ENCODE measurements around the gene ELOA. TPM values are rescaled to one million over a fixed set of nuclear protein-coding genes. Genes with fewer than 3 reads are reported as not detected.
"Not testable (repeated sequence)": the region's sequence is repeated elsewhere in the genome, so short reads cannot be mapped to it uniquely, and the experiment has no call there.

Gene ELOA
- total RNA-seq, 1 donor from 2014 or later, result 16.8 TPM

DNA sequence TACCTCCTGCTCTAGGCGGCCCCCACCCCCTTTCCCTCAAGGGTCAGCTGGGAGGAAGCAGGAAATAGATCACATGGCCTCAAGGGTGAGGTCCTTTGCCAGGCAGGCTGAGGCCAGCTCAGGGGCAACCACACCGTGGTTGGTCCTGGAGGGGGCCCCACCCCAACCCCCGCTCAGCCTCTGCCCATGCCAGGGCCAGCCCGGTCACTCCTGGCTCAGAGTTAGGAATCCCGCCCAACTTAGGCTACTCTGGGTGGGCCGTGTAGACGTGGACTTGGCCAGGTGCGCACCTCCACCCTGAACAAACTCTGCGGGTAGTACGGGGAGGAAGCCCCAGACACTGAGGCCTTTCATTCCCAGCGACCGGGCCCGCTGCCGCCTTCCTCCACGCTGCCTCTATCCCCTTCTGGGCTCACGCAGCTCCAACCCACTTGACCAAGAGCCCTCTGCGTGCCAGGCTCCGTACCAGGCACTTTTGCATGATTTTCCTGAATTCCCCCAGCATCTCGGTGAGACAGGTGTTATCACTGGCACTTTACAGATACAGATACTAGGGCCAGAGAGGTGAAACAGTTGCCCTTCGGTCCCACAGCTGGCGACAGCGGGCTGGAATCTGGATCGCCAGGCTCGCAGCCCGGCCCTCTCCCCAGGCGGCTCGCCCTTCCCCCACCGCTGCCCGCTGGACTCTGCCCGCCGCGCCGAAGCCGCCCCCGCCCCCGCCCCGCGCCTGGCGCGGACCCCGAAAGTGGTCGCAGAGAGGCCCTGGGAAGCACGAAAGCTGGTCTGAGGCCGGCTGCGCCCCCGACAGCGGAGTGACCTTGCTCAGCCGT, 56.5 kb downstream of the ELOA start:
- DNase-seq (ENCODE audit: low read depth), result peak; percentile 90
- no peaks in the 10 kb centered on the region for H3K27me3 ChIP-seq (ENCODE audit: control insufficient read depth, insufficient read depth, low read length)
- FAIRE-seq, result peak; percentile 13
- peak overlapping the region; percentile 95 for H3K4me3 ChIP-seq (ENCODE audit: low read depth, low read length)
- TF ChIP-seq, protein P1, sequence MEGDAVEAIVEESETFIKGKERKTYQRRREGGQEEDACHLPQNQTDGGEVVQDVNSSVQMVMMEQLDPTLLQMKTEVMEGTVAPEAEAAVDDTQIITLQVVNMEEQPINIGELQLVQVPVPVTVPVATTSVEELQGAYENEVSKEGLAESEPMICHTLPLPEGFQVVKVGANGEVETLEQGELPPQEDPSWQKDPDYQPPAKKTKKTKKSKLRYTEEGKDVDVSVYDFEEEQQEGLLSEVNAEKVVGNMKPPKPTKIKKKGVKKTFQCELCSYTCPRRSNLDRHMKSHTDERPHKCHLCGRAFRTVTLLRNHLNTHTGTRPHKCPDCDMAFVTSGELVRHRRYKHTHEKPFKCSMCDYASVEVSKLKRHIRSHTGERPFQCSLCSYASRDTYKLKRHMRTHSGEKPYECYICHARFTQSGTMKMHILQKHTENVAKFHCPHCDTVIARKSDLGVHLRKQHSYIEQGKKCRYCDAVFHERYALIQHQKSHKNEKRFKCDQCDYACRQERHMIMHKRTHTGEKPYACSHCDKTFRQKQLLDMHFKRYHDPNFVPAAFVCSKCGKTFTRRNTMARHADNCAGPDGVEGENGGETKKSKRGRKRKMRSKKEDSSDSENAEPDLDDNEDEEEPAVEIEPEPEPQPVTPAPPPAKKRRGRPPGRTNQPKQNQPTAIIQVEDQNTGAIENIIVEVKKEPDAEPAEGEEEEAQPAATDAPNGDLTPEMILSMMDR (IDR thresholded peaks at IDR 0.05; ENCODE audit: insufficient read depth, low read length, severe bottlenecking), result no peak
- peaks cover 29% of the 10 kb centered on the region for H3K36me3 ChIP-seq (ENCODE audit: control insufficient read depth, insufficient read depth, low read length)

DNA sequence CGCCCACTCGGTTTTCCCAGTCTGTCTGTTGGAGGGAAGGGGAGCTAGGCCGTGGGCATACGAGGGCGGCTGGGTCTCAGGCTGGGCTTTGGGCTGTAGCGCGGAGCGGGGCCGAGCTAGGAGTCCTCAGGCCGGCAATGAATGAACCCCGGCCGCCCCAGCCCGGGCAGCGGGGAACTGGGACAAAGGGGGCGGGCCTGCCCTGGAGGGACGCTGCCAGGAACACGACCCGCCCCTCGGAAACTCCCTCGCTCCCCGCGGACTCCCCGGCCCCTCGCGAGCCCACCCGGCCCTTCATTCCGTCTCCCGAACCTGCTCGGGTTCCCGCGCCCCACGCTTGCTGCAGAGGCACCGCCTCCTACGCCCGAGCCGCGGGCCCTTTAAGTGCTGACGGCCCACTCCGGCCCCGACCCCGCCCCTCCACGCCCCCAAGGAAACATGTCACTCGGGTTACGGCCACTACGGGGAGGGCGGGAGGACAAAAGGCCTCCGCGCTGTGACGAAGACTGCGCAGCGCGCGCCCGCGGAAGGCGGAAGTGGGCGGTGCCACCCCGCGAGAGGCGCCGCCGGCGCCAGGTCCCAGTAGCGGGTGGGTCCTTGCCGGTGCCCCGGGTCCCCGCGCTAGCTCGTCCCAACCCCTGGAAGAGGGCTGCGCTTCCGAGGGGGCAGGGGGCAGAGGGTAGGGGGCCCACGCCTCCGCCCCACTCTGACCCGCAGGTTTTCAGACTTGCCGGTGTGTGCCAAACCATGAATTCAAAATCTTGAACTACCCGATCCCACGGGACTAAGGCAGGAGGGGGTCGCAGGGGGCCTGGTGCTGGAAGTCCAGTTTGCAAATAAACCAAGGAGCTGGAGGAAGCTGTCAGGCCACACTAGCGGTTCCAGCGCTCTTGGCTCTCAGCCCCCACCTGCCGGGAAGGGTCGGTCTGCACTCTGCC, 57.4 kb downstream of the ELOA start, which contains the start of gene GALE:
TSS of gene GALE (minus strand) at position 355 of the 938 bp plus-strand sequence. CDS start 1,747 bp downstream, outside the sequence.
- FAIRE-seq, result no peak
- no peaks in the 10 kb centered on the region for H3K27me3 ChIP-seq (ENCODE audit: control insufficient read depth, insufficient read depth, low read length)
- TF ChIP-seq, protein P1 (IDR thresholded peaks at IDR 0.05; ENCODE audit: insufficient read depth, low read length, severe bottlenecking), result no peak

DNA sequence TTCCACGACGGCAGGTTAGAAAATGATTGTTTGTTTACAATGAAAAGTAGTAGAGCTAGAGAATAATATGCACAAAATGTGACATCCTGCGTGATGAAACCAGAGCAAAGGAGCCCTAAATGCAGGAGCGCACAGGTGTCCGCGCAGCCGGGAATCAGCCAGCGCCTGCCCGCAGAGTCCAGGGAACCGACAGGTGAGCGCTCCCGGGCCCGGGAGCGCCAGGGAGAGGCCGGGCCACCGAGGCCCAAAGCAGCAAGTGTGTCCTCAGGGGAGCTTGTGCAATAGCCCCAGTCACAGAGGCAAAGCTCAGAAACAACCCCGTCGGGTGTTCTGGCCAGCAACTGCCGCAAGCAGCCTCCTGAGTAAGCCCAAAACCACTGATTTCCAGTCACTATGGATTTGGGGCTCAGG, 58.1 kb downstream of the ELOA start:
- no peak for FAIRE-seq
- Histone ChIP-seq H3K4me3 (ENCODE audit: low read depth, low read length) (peak overlapping the region; percentile 95), H3K36me3 (ENCODE audit: control insufficient read depth, insufficient read depth, low read length) (peaks cover 26% of the 10 kb centered on the region), H3K27me3 (ENCODE audit: control insufficient read depth, insufficient read depth, low read length) (no peaks in the 10 kb centered on the region)
- TF ChIP-seq, protein P1 (IDR thresholded peaks at IDR 0.05; ENCODE audit: insufficient read depth, low read length, severe bottlenecking), result no peak
- no peak for DNase-seq (ENCODE audit: low read depth)

More for the DNA sequence above, 57.4 kb downstream of the ELOA start, which contains the start of gene GALE:
- H3K4me3 ChIP-seq (ENCODE audit: low read depth, low read length), result peak within 1 kb of the TSS; percentile 95
- H3K36me3 ChIP-seq (ENCODE audit: control insufficient read depth, insufficient read depth, low read length), result peaks cover 31% of the 10 kb centered on the region
- DNase-seq (ENCODE audit: low read depth), result peak; percentile 81

DNA sequence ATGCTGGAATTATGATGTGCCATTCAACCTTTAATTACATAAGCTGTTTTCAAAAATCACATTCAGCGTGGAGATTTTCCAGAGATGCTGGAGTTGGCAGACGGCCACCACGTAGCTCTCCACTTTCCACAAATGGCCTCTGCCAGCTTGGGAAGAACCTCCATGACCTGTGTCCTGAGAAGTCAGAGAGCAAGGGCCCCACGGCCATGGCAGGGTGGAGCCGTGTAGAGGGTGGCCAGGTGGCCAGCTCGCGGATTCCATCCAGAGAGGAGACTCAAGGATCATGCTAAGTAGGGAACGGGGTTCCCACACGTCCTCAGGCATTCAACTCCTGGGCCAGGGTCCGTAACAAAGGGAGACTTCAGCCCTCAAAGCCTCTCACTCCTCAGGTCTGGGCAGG, 58.6 kb downstream of the ELOA start:
- TF ChIP-seq, protein P1 (IDR thresholded peaks at IDR 0.05; ENCODE audit: insufficient read depth, low read length, severe bottlenecking), result no peak
- Histone ChIP-seq H3K27me3 (ENCODE audit: control insufficient read depth, insufficient read depth, low read length) (no peaks in the 10 kb centered on the region), H3K4me3 (ENCODE audit: low read depth, low read length) (no peak overlapping the region), H3K36me3 (ENCODE audit: control insufficient read depth, insufficient read depth, low read length) (peaks cover 22% of the 10 kb centered on the region)
- DNase-seq (ENCODE audit: low read depth) (no peak), FAIRE-seq (no peak)

DNA sequence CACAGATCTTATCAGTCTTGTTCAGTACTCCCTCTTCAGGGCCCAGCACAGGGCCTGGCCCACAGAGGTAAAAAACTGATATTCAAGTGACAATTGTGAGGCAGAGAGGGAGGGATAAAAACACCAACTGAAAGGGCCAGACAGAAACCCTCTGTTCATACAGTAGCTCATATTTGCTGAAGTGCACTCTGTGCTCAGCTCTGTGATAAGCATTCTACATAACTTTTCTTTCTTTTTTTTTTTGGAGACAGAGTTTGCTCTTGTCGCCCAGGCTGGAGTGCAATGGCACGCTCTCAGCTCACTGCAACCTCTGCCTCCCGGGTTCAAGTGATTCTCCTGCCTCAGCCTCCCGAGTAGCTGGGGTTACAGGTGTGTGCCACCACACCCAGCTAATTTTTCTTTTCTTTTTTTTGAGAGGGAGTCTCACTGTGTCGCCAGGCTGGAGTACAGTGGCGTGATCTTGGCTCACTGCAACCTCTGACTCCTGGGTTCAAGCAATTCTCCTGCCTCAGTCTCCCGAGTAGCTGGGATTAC, 59.6 kb downstream of the ELOA start:
- not testable (repeated sequence) for FAIRE-seq; H3K4me3 ChIP-seq (ENCODE audit: low read depth, low read length); H3K27me3 ChIP-seq (ENCODE audit: control insufficient read depth, insufficient read depth, low read length); DNase-seq (ENCODE audit: low read depth)
- peaks cover 17% of the 10 kb centered on the region for H3K36me3 ChIP-seq (ENCODE audit: control insufficient read depth, insufficient read depth, low read length)

All from bronchial epithelial cell (primary cell).